Testis (tissue), 3 donors: ENCODE data around the gene CYP4A22. TPM values are rescaled to one million over a fixed set of nuclear protein-coding genes. Genes with fewer than 3 reads are reported as not detected.
"Not testable (repeated sequence)": the region's sequence is repeated elsewhere in the genome, so short reads cannot be mapped to it uniquely, and the experiment has no call there.

ENCODE experiments used
- DNase-seq: peaks from one replicate; pipeline ENCODE4 v3.0.0-alpha.2; 2019
- H3K27ac ChIP-seq, 2 donors: fragments of 200-600 bp; sonication (generic); one replicate each; pipeline ENCODE4 v1.5.1; 2019
- H3K27me3 ChIP-seq: fragments of 200-600 bp; sonication (generic); one replicate; pipeline ENCODE4 v1.5.1; 2019
- H3K36me3 ChIP-seq: fragments of 200-600 bp; sonication (generic); one replicate; pipeline ENCODE4 v1.5.1; 2017; ENCODE audit warnings: low read depth; ENCODE audit errors: missing control alignments
- H3K4me1 ChIP-seq: fragments of 200-600 bp; sonication (generic); one replicate; pipeline ENCODE4 v1.5.1; 2019
- H3K4me3 ChIP-seq, 2 donors: fragments of 200-600 bp; sonication (generic); one replicate each; pipeline ENCODE4 v1.5.1; 2017 to 2019
- H3K9me3 ChIP-seq: fragments of 200-600 bp; sonication (generic); one replicate; pipeline ENCODE4 v1.5.1; 2017
- CTCF ChIP-seq, 3 experiments: fragments of 450-650 bp in 2 of 3; fragments of 200-600 bp in 1 of 3; sonication (generic) in 1 of 3; IDR thresholded peaks; one replicate each; pipeline ENCODE4 v1.5.1; 2016 to 2019; ENCODE audit warnings: antibody characterized with exemption in 3 of 3, mild to moderate bottlenecking in 2 of 3, moderate library complexity in 1 of 3
- POLR2A ChIP-seq: fragments of 450-650 bp; IDR thresholded peaks from one replicate; pipeline ENCODE4 v1.6.1; 2017; ENCODE audit warnings: antibody characterized with exemption, mild to moderate bottlenecking, moderate library complexity
- WGBS, 2 donors: methylation state at CpG; one replicate each; pipeline ENCODE4 v1.1.5; 2018; 5-methylcytosine and 5-hydroxymethylcytosine counted together
- intact Hi-C: fragments of 100-400 bp; cut with DNase I; formaldehyde crosslinking; loops from one replicate; pipeline ENCODE4 v1.15.1; 2023; ENCODE audit warnings: low total_unique reads
- polyA plus RNA-seq: library from polyadenylated mRNA; stranded (reverse); fragments of 350-450 nt; fragmentation: Illumina TruSeq; extraction: RNeasy Lipid Tissue Mini Kit (QIAGEN cat#74804); gene quantifications from one replicate; pipeline ENCODE4 v1.2.3, GENCODE V29; 2014; ENCODE audit warnings: low read depth, low replicate concordance; ENCODE audit not compliant: insufficient read depth
- total RNA-seq, 2 donors: library from RNA; depleted of rRNA; stranded (reverse); fragments of >200 nt; gene quantifications; one replicate each; pipeline ENCODE4 v1.2.3, GENCODE V29; 2016

The CYP4A22 gene
- total and polyA plus RNA-seq, 3 donors from 2014 or later = 0.22 to 0.31 TPM; not detected in 1

GRCh38 chr1:47194311-47194710 lies 57.1 kb downstream of the CYP4A22 start:
- TF ChIP-seq CTCF (IDR thresholded peaks at IDR 0.05) = no peak
- no peak for TF ChIP-seq POLR2A
- no peak for DNase-seq
- H3K27ac ChIP-seq = no peak overlapping the region
- H3K9me3 ChIP-seq = no peaks in the 10 kb centered on the region
- no peaks in the 10 kb centered on the region for H3K4me1 ChIP-seq
- H3K36me3 ChIP-seq = no peaks in the 10 kb centered on the region
- H3K27me3 ChIP-seq = no peaks in the 10 kb centered on the region
- H3K4me3 ChIP-seq = no peak overlapping the region
- intact Hi-C loops = no loop called here

- H3K9me3 ChIP-seq, DNase-seq, H3K4me1 ChIP-seq, H3K4me3 ChIP-seq, H3K36me3 ChIP-seq, H3K27ac ChIP-seq, intact Hi-C loops, H3K27me3 ChIP-seq: not testable (repeated sequence)
- WGBS, 2 donors = 85 to 88% methylated on average over 9 of the region's 9 CpGs
Measured at GRCh38 chr1:47195981-47196380, 58.7 kb downstream of the CYP4A22 start.

- 42 to 82% methylated on average over 2 to 3 of the region's 3 CpGs for WGBS, 2 donors
- Histone ChIP-seq H3K4me3 (no peak overlapping the region), H3K9me3 (no peaks in the 10 kb centered on the region), H3K27ac (no peak overlapping the region), H3K27me3 (no peaks in the 10 kb centered on the region), H3K4me1 (no peaks in the 10 kb centered on the region), H3K36me3 (no peaks in the 10 kb centered on the region)
- DNase-seq = no peak
- TF ChIP-seq CTCF (IDR thresholded peaks at IDR 0.05) = no peak
- no peak for TF ChIP-seq POLR2A
- intact Hi-C loops = no loop called here
Measured at GRCh38 chr1:47196622-47197021, 59.4 kb downstream of the CYP4A22 start.

- H3K27ac ChIP-seq = no peak overlapping the region
- WGBS, 2 donors = 87 to 89% methylated on average over 4 of the region's 4 CpGs
- no peaks in the 10 kb centered on the region for H3K4me1 ChIP-seq
- intact Hi-C loops = no loop called here
- TF ChIP-seq POLR2A (no peak), CTCF (IDR thresholded peaks at IDR 0.05) (no peak)
- H3K4me3 ChIP-seq = no peak overlapping the region
- no peaks in the 10 kb centered on the region for H3K9me3 ChIP-seq
- no peaks in the 10 kb centered on the region for H3K27me3 ChIP-seq
- no peaks in the 10 kb centered on the region for H3K36me3 ChIP-seq
- DNase-seq = no peak
Measured at GRCh38 chr1:47198214-47198613, 61.0 kb downstream of the CYP4A22 start.

Other genes starting within 250 kb of the CYP4A22 start
- under 1 TPM in 1 of 2 donors, not detected in 1; 0.16 TPM for gene CYP4A11, start 196.0 kb upstream of the CYP4A22 start, total RNA-seq
- not detected for gene CYP4A11, start 196.0 kb upstream of the CYP4A22 start, polyA plus RNA-seq
- gene CYP4X1, start 113.8 kb upstream of the CYP4A22 start, total RNA-seq = 10 to 100 TPM in 1 of 2 donors, 1 to 10 TPM in 1; 9.4 to 10.4 TPM
- gene CYP4X1, start 113.8 kb upstream of the CYP4A22 start, polyA plus RNA-seq = 7.5 TPM
- gene CYP4Z1, start 70.2 kb upstream of the CYP4A22 start, total RNA-seq = 1 to 10 TPM in 1 of 2 donors, under 1 TPM in 1; 0.68 to 2.4 TPM
- gene CYP4Z1, start 70.2 kb upstream of the CYP4A22 start, polyA plus RNA-seq = 1.0 TPM
- 1 to 10 TPM; 1.5 to 8.6 TPM for gene PDZK1IP1, start 52.6 kb downstream of the CYP4A22 start, total RNA-seq
- 13.9 TPM for gene PDZK1IP1, start 52.6 kb downstream of the CYP4A22 start, polyA plus RNA-seq
- 1 to 10 TPM; 1.7 to 3.5 TPM for gene TAL1, start 94.8 kb downstream of the CYP4A22 start, total RNA-seq
- 2.3 TPM for gene TAL1, start 94.8 kb downstream of the CYP4A22 start, polyA plus RNA-seq
- 10 to 100 TPM; 11.5 to 20.4 TPM for gene STIL, start 176.7 kb downstream of the CYP4A22 start, total RNA-seq
- 12.0 TPM for gene STIL, start 176.7 kb downstream of the CYP4A22 start, polyA plus RNA-seq
- 10 to 100 TPM; 35.1 to 37.0 TPM for gene CMPK1, start 196.3 kb downstream of the CYP4A22 start, total RNA-seq
- 36.1 TPM for gene CMPK1, start 196.3 kb downstream of the CYP4A22 start, polyA plus RNA-seq